H1 (cell line): Measurements from ENCODE around the gene CCS. TPM values are rescaled to one million over a fixed set of nuclear protein-coding genes. Genes with fewer than 3 reads are reported as not detected.

Experiments used
- CTCF ChIA-PET: fragments of 300-600 bp; sonication (Branson Sonifier 250); formaldehyde crosslinking; loops from one replicate; lab custom pipeline; 2021; ENCODE audit not compliant: partially characterized antibody; lab: Charles Lee
- POLR2A ChIA-PET: fragments of 300-600 bp; sonication (Branson Sonifier 250); formaldehyde crosslinking; loops from one replicate; lab custom pipeline; 2021; ENCODE audit warnings: inconsistent platforms; ENCODE audit not compliant: partially characterized antibody; lab: Charles Lee
- DNase-seq, 2 experiments: peaks; one replicate each; pipeline versions ENCODE4 v3.0.0 to v3.0.0-alpha.2; 2010 to 2022; ENCODE audit warnings: low spot score in 2 of 2, low read depth in 1 of 2, mixed read lengths in 1 of 2
- FAIRE-seq: peaks from 2 replicates; lab custom pipeline; 2011; peaks lifted over from hg19 to GRCh38; lab: Jason Lieb, UNC
- H2AFZ ChIP-seq: 2 replicates; pipeline ENCODE4 v1.8.1; 2012; ENCODE audit warnings: low read length, inconsistent platforms
- H2AK5ac ChIP-seq: 2 replicates; pipeline ENCODE4 v1.6.1; 2013; ENCODE audit warnings: low read depth, low read length
- H2BK120ac ChIP-seq: replicated peaks from 2 replicates; pipeline ENCODE3; 2013; ENCODE audit warnings: low read depth, low read length, inconsistent platforms
- H2BK12ac ChIP-seq: 2 replicates; pipeline ENCODE4 v1.6.1; 2013; ENCODE audit warnings: low read depth, low read length
- H2BK15ac ChIP-seq: 2 replicates; pipeline ENCODE4 v1.6.1; 2013; ENCODE audit warnings: low read length
- H2BK20ac ChIP-seq: 2 replicates; pipeline ENCODE4 v1.6.1; 2013; ENCODE audit warnings: low read length
- H2BK5ac ChIP-seq: 2 replicates; pipeline ENCODE4 v1.6.1; 2013; ENCODE audit warnings: low read depth, low read length
- H3K14ac ChIP-seq: 2 replicates; pipeline ENCODE4 v1.6.1; 2013; ENCODE audit warnings: inconsistent platforms; ENCODE audit not compliant: insufficient read length
- H3K18ac ChIP-seq: 2 replicates; pipeline ENCODE4 v1.6.1; 2013; ENCODE audit warnings: low read length; ENCODE audit errors: extremely low read depth
- H3K23ac ChIP-seq: 2 replicates; pipeline ENCODE4 v1.6.1; 2013; ENCODE audit warnings: inconsistent platforms; ENCODE audit not compliant: insufficient read length
- H3K23me2 ChIP-seq: 2 replicates; pipeline ENCODE4 v1.6.1; 2013; ENCODE audit warnings: low read depth, low read length
- H3K27ac ChIP-seq: 2 replicates; pipeline ENCODE4 v1.6.1; 2011; ENCODE audit warnings: low read depth, low read length, inconsistent platforms
- H3K27me3 ChIP-seq, 4 experiments: replicated peaks in 1 of 4; 1 replicate in 1 of 4; 2 replicates in 3 of 4; pipeline versions ENCODE4 v1.6.1 to v1.8.1; 2011 to 2013; ENCODE audit warnings: low read length in 3 of 4, mild to moderate bottlenecking in 3 of 4, inconsistent platforms in 2 of 4, mixed read lengths in 2 of 4, moderate library complexity in 1 of 4; ENCODE audit not compliant: control insufficient read depth in 3 of 4, insufficient read depth in 3 of 4; ENCODE audit errors: extremely low read depth in 1 of 4
- H3K36me3 ChIP-seq, 4 experiments: 2 replicates each; pipeline versions ENCODE4 v1.6.1 to v1.8.1; 2011 to 2013; ENCODE audit warnings: mild to moderate bottlenecking in 4 of 4, low read length in 3 of 4, moderate library complexity in 2 of 4, control low read depth in 1 of 4, inconsistent platforms in 1 of 4; ENCODE audit not compliant: insufficient read depth in 4 of 4, control insufficient read depth in 2 of 4
- H3K4ac ChIP-seq: replicated peaks from 2 replicates; pipeline ENCODE3; 2013; ENCODE audit warnings: low read length, low read depth, mixed read lengths, inconsistent platforms; ENCODE audit not compliant: insufficient read length
- H3K4me1 ChIP-seq, 4 experiments: replicated peaks in 1 of 4; 1 replicate in 1 of 4; 2 replicates in 3 of 4; pipeline versions ENCODE4 v1.6.1 to v1.8.1; 2011 to 2013; ENCODE audit warnings: low read length in 3 of 4, inconsistent platforms in 2 of 4, mixed read lengths in 1 of 4; ENCODE audit not compliant: insufficient read depth in 4 of 4, control insufficient read depth in 3 of 4
- H3K4me2 ChIP-seq, 2 experiments: 2 replicates each; pipeline versions ENCODE4 v1.6.1 to v1.8.1; 2011 to 2013; ENCODE audit warnings: low read depth in 2 of 2, low read length in 2 of 2, control low read depth in 1 of 2, inconsistent platforms in 1 of 2, mild to moderate bottlenecking in 1 of 2; ENCODE audit not compliant: insufficient read depth in 1 of 2
- H3K4me3 ChIP-seq, 4 experiments: fragments of 200-600, 300-600 bp in 1 of 4; sonication (generic), shearing (Covaris generic), sonication (Bioruptor Twin) in 1 of 4; 2 replicates each; pipeline versions ENCODE4 v1.5.1 to v1.8.1; 2011 to 2016; ENCODE audit warnings: low read length in 4 of 4, low read depth in 3 of 4, control low read depth in 2 of 4, inconsistent platforms in 2 of 4, mild to moderate bottlenecking in 2 of 4, mixed read lengths in 1 of 4, moderate library complexity in 1 of 4; ENCODE audit not compliant: insufficient read depth in 2 of 4; ENCODE audit errors: extremely low read depth in 1 of 4
- H3K56ac ChIP-seq: replicated peaks from 2 replicates; pipeline ENCODE3; 2013; ENCODE audit warnings: low read depth, mild to moderate bottlenecking, mixed read lengths, low read length, inconsistent platforms; ENCODE audit not compliant: insufficient read length
- H3K79me1 ChIP-seq: 2 replicates; pipeline ENCODE4 v1.6.1; 2013; ENCODE audit warnings: low read depth, low read length, control low read depth
- H3K79me2 ChIP-seq, 2 experiments: 2 replicates each; pipeline versions ENCODE4 v1.6.1 to v1.8.1; 2012 to 2013; ENCODE audit warnings: low read length in 2 of 2, mild to moderate bottlenecking in 2 of 2, inconsistent platforms in 1 of 2; ENCODE audit not compliant: insufficient read depth in 2 of 2, control insufficient read depth in 1 of 2
- H3K9ac ChIP-seq, 4 experiments: replicated peaks in 1 of 4; 1 replicate in 1 of 4; 2 replicates in 3 of 4; pipeline versions ENCODE4 v1.6.1 to v1.8.1; 2011 to 2013; ENCODE audit warnings: low read depth in 3 of 4, low read length in 3 of 4, control low read depth in 2 of 4, mild to moderate bottlenecking in 2 of 4, moderate library complexity in 2 of 4, inconsistent platforms in 1 of 4; ENCODE audit errors: extremely low read depth in 1 of 4
- H3K9me3 ChIP-seq, 2 experiments: 2 replicates each; pipeline versions ENCODE4 v1.6.1 to v1.8.1; 2012 to 2013; ENCODE audit warnings: mild to moderate bottlenecking in 2 of 2, moderate library complexity in 2 of 2, control low read depth in 1 of 2, inconsistent platforms in 1 of 2, low read depth in 1 of 2, low read length in 1 of 2, mixed read lengths in 1 of 2; ENCODE audit not compliant: insufficient read depth in 2 of 2
- H4K20me1 ChIP-seq, 2 experiments: replicated peaks in 1 of 2; 2 replicates each; pipeline versions ENCODE3 to v1.8.1; 2011 to 2013; ENCODE audit warnings: inconsistent platforms in 2 of 2, low read length in 2 of 2, mild to moderate bottlenecking in 1 of 2; ENCODE audit not compliant: insufficient read depth in 2 of 2, control insufficient read depth in 1 of 2
- H4K5ac ChIP-seq: 2 replicates; pipeline ENCODE4 v1.6.1; 2013; ENCODE audit warnings: low read length, low read depth, mixed read lengths, inconsistent platforms; ENCODE audit not compliant: insufficient read length
- H4K8ac ChIP-seq: 2 replicates; pipeline ENCODE4 v1.8.0; 2013; ENCODE audit warnings: mild to moderate bottlenecking, moderate library complexity, low read length, inconsistent platforms; ENCODE audit not compliant: insufficient read depth; ENCODE audit errors: extremely low read depth
- H4K91ac ChIP-seq: replicated peaks from 2 replicates; pipeline ENCODE3; 2013; ENCODE audit warnings: low read length, mixed read lengths, inconsistent platforms; ENCODE audit not compliant: insufficient read length
- BCL11A ChIP-seq, 2 experiments: IDR thresholded peaks; one replicate each; pipeline ENCODE4 v1.6.1; 2011; ENCODE audit warnings: low read depth in 2 of 2, low read length in 2 of 2, mild to moderate bottlenecking in 2 of 2
- WGBS, 2 experiments: shearing (Covaris generic) in 1 of 2; methylation state at CpG; one replicate each; pipeline versions ENCODE4 v1.1.6 to v1.1.7; 2013 to 2015; ENCODE audit warnings: low lambda C conversion rate in 2 of 2, mixed read lengths in 2 of 2, inconsistent platforms in 1 of 2, low coverage in 1 of 2, missing lambda C conversion rate in 1 of 2; ENCODE audit not compliant: insufficient replicate concordance in 2 of 2, insufficient coverage in 1 of 2, insufficient read length in 1 of 2; ENCODE audit errors: extremely low coverage in 1 of 2, missing lambda C conversion rate in 1 of 2; 5-methylcytosine and 5-hydroxymethylcytosine counted together
- polyA plus RNA-seq, 7 experiments: library from polyadenylated mRNA; depleted of rRNA in 3 of 7; stranded (reverse) in 5 of 7; unstranded in 2 of 7; fragments of >200 nt in 5 of 7; fragments of 200-250 nt in 2 of 7; gene quantifications; 1 replicate in 5 of 7; 2 replicates in 1 of 7; 4 replicates in 1 of 7; pipeline versions ENCODE4 v1.2.1 to v1.2.3, GENCODE V29; 2011 to 2013; ENCODE audit warnings: missing spikeins in 2 of 7, mixed read lengths in 2 of 7
- total RNA-seq: library from RNA; stranded (reverse); fragmentation: NEBNext Ultra II Directional; extraction: Animal tissue kit (Norgen Biotek cat#: 25700); gene quantifications from 2 replicates; pipeline ENCODE4 v1.2.1, GENCODE V29; 2021

The CCS gene
- total and polyA plus RNA-seq, 2 of the 8 experiments (the other 6 are each of a cell fraction or from before 2014, with no cell fraction given): 37.1 to 37.7 TPM

DNA sequence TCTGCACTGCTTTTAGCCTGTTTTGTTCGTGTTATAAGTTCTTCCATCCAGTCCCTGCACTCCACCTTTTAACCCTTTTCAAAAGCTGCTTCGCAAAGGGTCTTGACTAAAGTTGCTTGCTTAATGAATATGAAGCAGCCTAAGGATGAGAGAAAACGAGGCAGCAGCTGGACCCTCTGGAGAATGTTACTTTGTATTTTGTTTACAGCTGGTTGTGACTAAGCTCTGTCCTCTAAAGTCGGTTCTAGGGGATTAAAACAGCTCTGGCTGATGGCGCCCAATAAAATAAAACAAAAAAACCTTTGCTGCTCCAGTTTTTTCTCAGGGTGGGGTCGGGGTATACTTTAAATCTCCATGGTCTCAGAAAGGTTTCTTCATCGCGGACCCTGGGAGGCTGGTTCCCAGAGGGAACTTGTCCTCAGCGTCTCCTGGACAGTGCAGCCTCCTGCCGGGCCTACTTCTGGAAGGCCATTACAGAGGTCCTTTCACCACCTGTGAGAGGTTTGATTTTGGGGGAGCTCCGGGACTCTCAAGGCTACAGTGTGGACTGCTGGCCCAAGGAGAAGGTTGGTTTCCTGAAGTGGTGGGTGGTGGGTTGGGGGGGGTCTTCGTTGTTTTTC, 44.7 kb downstream of the CCS start:
- Histone ChIP-seq H3K79me2 (peaks cover 38 to 74% of the 10 kb centered on the region in 2 experiments), H2AK5ac (peak overlapping the region; percentile 92), H3K18ac (peak overlapping the region; percentile 95; the same call in 1 of the 2 replicates), H4K91ac (no peak overlapping the region), H3K4me3 (peak overlapping the region; percentile 21 to 90 (median 54); a peak in 7 of 8 replicates), H3K23me2 (peaks cover 10% of the 10 kb centered on the region), H2BK12ac (peak overlapping the region; percentile 84; the same call in 1 of the 2 replicates), H3K9me3 (no peaks in the 10 kb centered on the region), H3K79me1 (no peaks in the 10 kb centered on the region; the same call in none of the 2 replicates), H3K27ac (peak overlapping the region; percentile 86), H4K5ac (peak overlapping the region; percentile 95), H3K36me3 (peaks cover 13 to 52% (median 28%) of the 10 kb centered on the region in 4 experiments), H2BK5ac (peak overlapping the region; percentile 97), H3K23ac (no peak overlapping the region), H2BK120ac (no peak overlapping the region), H2BK15ac (no peak overlapping the region), H3K9ac (peak overlapping the region in 3 of 4 experiments; percentile 69 to 90 (median 75); a peak in 6 of 7 replicates), H4K20me1 (peaks cover 17 to 27% of the 10 kb centered on the region in 2 experiments), H3K27me3 (no peaks in the 10 kb centered on the region), H3K4ac (peak overlapping the region; percentile 72), H2AFZ (no peak overlapping the region), H2BK20ac (no peak overlapping the region), H3K4me1 (peaks cover 0 to 20% (median 13%) of the 10 kb centered on the region in 4 experiments; a peak in 5 of 7 replicates), H3K4me2 (peak overlapping the region; percentile 67 to 88), H3K14ac (no peak overlapping the region), H4K8ac (peak overlapping the region; percentile 99; the same call in 1 of the 2 replicates), H3K56ac (peak overlapping the region; percentile 85)
- POLR2A ChIA-PET: interaction anchor here (0.6 to 66.2 kb wide), 23 partner anchors 5 to 277 kb away, joined by 3 to 2165 read pairs (median 4); partner anchors contain the start of genes ACTN3, CCDC87, CCS and CTSF
- 60% methylated on average over 11 of the region's 12 CpGs; no CpG with 5 or more reads in 1 of the 2 experiments for WGBS, 2 experiments
- TF ChIP-seq BCL11A (IDR thresholded peaks at IDR 0.05; ENCODE audit: low read depth in 2 of 2, low read length in 2 of 2): no peak
- DNase-seq (no peak), FAIRE-seq (no peak)
- CTCF ChIA-PET: interaction anchor here (0.6 to 2.9 kb wide), 15 partner anchors 8 to 95 kb away, joined by 3 to 10 read pairs (median 4); partner anchors contain the start of genes CCDC87 and RBM4B
